ENCODE measurements around the gene HDLBP. TPM values are rescaled to one million over a fixed set of nuclear protein-coding genes. Genes with fewer than 3 reads are reported as not detected.

Gene HDLBP
- total and polyA plus RNA-seq, 10 of the 15 experiments (the other 5 are each of a cell fraction or from before 2014, with no cell fraction given) = 19.5 to 383 (median 249) TPM

DNA sequence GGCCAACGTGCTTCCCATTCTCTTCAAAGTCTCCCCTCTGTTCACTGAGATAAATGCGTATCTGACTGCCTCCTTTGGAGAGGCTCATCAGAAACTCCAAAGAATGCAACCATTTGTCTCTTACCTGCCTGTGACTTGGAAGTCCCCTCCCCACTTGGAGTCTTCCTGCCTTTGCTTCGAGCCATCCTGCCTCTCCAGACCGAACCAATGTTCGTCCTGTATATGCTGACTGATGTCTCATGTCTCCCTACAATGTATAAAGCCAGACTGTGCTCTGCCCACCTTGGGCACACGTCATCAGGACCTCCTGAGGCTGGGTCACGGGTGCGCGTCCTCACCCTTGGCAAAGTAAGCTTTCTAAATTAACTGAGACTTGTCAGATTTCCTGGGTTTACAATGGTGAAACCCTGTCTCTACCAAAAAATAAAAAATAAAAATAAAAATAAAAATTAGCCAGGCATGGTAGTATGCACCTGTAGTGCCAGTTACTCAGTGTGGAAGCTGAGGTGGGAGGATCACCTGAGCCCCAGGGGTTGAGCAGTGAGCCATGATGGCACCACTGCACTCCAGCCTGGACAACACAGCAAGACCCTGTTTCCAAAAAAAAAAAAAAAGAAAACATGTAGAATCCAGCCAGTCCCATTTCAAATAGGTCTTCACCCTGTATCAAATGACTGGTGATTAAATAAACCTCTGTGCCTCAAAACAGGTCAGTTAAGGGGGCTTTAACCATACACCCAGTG is 29.0 kb downstream of the HDLBP start (continued):
- TF ChIP-seq, protein P1, sequence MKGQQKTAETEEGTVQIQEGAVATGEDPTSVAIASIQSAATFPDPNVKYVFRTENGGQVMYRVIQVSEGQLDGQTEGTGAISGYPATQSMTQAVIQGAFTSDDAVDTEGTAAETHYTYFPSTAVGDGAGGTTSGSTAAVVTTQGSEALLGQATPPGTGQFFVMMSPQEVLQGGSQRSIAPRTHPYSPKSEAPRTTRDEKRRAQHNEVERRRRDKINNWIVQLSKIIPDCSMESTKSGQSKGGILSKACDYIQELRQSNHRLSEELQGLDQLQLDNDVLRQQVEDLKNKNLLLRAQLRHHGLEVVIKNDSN (IDR thresholded peaks at IDR 0.05; ENCODE audit: borderline replicate concordance, extremely low read length, insufficient read depth, low read depth, low read length) = no peak

DNA sequence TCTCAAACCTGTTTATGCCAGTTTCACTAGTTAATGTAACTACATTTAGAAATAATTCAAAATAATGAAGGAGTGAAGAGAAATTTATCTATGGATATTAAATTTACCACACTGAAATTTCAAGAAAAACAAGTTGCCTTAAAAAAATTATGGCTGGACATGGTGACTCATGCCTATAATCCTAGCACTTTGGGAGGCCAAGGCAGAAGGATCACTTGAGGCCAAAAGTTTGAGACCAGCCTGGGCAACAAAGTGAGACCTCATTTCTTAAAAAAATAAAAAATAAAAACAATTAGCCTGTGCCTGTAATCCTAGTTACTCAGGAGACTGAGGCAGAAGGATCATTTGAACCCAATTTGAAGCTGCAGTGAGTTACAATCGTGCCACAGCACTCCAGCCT is 29.9 kb downstream of the HDLBP start:
- intact Hi-C loops (cut with micrococcal nuclease; ENCODE audit: unreplicated experiment) (no loop called here), in situ Hi-C loops (cut with MboI) (no loop called here)
- Histone ChIP-seq H3K9me3 (replicated peaks; ENCODE audit: control insufficient read depth, insufficient read depth, low read length) (no peaks in the 10 kb centered on the region), H3K79me2 (ENCODE audit: control insufficient read depth, insufficient read depth, low read length) (peaks cover 72% of the 10 kb centered on the region), H3K4me1 (ENCODE audit: control insufficient read depth, insufficient read depth, low read length) (peaks cover 3% of the 10 kb centered on the region; the same call in 1 of the 2 replicates), H3K36me3 (ENCODE audit: control insufficient read depth in 2 of 2, insufficient read depth in 2 of 2, low read length in 1 of 2) (no peaks in the 10 kb centered on the region; a peak in 1 of 4 replicates), H2AFZ (ENCODE audit: control insufficient read depth, low read depth, low read length) (no peak overlapping the region), H3K27me3 (replicated peaks in 1 of 2; ENCODE audit: control insufficient read depth in 2 of 2, insufficient read depth in 2 of 2, low read length in 1 of 2) (no peaks in the 10 kb centered on the region), H3K4me2 (ENCODE audit: control insufficient read depth, insufficient read depth) (no peak overlapping the region), H3K9ac (ENCODE audit: control insufficient read depth, insufficient read depth, low read length) (no peak overlapping the region), H3K27ac (ENCODE audit: control insufficient read depth, insufficient read depth) (no peak overlapping the region), H4K20me1 (ENCODE audit: control insufficient read depth, insufficient read depth) (no peaks in the 10 kb centered on the region), H3K4me3 (no peak overlapping the region)
- ATAC-seq = no peak
- SMC1A ChIA-PET (ENCODE audit: uncharacterized antibody, unreplicated experiment) = no interaction called here
- POLR2A ChIA-PET = no interaction called here
- DNase-seq (ENCODE audit: low read depth, low spot score) = no peak
- RAD21 ChIA-PET (ENCODE audit: unreplicated experiment) = no interaction called here
- no TSS peak for BruUV-seq (replicated peaks)
- no peak for FAIRE-seq
- CTCF ChIA-PET = no interaction called here
- WGBS (ENCODE audit: insufficient coverage, insufficient replicate concordance, low lambda C conversion rate, missing lambda C conversion rate) = 100% methylated on average over 1 of the region's 1 CpG
- TF ChIP-seq, protein P2, sequence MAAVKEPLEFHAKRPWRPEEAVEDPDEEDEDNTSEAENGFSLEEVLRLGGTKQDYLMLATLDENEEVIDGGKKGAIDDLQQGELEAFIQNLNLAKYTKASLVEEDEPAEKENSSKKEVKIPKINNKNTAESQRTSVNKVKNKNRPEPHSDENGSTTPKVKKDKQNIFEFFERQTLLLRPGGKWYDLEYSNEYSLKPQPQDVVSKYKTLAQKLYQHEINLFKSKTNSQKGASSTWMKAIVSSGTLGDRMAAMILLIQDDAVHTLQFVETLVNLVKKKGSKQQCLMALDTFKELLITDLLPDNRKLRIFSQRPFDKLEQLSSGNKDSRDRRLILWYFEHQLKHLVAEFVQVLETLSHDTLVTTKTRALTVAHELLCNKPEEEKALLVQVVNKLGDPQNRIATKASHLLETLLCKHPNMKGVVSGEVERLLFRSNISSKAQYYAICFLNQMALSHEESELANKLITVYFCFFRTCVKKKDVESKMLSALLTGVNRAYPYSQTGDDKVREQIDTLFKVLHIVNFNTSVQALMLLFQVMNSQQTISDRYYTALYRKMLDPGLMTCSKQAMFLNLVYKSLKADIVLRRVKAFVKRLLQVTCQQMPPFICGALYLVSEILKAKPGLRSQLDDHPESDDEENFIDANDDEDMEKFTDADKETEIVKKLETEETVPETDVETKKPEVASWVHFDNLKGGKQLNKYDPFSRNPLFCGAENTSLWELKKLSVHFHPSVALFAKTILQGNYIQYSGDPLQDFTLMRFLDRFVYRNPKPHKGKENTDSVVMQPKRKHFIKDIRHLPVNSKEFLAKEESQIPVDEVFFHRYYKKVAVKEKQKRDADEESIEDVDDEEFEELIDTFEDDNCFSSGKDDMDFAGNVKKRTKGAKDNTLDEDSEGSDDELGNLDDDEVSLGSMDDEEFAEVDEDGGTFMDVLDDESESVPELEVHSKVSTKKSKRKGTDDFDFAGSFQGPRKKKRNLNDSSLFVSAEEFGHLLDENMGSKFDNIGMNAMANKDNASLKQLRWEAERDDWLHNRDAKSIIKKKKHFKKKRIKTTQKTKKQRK (IDR thresholded peaks at IDR 0.05; ENCODE audit: low read depth, low read length) = no peak
- TF ChIP-seq POLR2AphosphoS2 (IDR thresholded peaks at IDR 0.05; ENCODE audit: low read depth, low read length) (no peak), STAT3 (IDR thresholded peaks at IDR 0.05; ENCODE audit: low read depth, low read length) (no peak), RB1 (IDR thresholded peaks at IDR 0.05; ENCODE audit: borderline replicate concordance) (no peak), ZNF217 (IDR thresholded peaks at IDR 0.05) (no peak), NFXL1 (IDR thresholded peaks at IDR 0.05; ENCODE audit: borderline replicate concordance) (no peak), HCFC1 (IDR thresholded peaks at IDR 0.05; ENCODE audit: low read length) (no peak), NR2F1 (conservative IDR thresholded peaks at IDR 0.05) (no peak)
- TF ChIP-seq, protein P3, sequence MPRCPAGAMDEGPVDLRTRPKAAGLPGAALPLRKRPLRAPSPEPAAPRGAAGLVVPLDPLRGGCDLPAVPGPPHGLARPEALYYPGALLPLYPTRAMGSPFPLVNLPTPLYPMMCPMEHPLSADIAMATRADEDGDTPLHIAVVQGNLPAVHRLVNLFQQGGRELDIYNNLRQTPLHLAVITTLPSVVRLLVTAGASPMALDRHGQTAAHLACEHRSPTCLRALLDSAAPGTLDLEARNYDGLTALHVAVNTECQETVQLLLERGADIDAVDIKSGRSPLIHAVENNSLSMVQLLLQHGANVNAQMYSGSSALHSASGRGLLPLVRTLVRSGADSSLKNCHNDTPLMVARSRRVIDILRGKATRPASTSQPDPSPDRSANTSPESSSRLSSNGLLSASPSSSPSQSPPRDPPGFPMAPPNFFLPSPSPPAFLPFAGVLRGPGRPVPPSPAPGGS (IDR thresholded peaks at IDR 0.05; ENCODE audit: borderline replicate concordance, insufficient read depth, low read depth, low read length, poor library complexity, severe bottlenecking) = no peak
- TF ChIP-seq, protein P4, sequence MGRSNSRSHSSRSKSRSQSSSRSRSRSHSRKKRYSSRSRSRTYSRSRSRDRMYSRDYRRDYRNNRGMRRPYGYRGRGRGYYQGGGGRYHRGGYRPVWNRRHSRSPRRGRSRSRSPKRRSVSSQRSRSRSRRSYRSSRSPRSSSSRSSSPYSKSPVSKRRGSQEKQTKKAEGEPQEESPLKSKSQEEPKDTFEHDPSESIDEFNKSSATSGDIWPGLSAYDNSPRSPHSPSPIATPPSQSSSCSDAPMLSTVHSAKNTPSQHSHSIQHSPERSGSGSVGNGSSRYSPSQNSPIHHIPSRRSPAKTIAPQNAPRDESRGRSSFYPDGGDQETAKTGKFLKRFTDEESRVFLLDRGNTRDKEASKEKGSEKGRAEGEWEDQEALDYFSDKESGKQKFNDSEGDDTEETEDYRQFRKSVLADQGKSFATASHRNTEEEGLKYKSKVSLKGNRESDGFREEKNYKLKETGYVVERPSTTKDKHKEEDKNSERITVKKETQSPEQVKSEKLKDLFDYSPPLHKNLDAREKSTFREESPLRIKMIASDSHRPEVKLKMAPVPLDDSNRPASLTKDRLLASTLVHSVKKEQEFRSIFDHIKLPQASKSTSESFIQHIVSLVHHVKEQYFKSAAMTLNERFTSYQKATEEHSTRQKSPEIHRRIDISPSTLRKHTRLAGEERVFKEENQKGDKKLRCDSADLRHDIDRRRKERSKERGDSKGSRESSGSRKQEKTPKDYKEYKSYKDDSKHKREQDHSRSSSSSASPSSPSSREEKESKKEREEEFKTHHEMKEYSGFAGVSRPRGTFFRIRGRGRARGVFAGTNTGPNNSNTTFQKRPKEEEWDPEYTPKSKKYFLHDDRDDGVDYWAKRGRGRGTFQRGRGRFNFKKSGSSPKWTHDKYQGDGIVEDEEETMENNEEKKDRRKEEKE (IDR thresholded peaks at IDR 0.05) = no peak

Data from GM12878 (cell line).